Umbilical cord (tissue), 2 donors: ENCODE data around the gene KANK4. TPM values are rescaled to one million over a fixed set of nuclear protein-coding genes. Genes with fewer than 3 reads are reported as not detected.

ENCODE experiments used
- DNase-seq: peaks from one replicate; pipeline ENCODE4 v3.0.0-alpha.2; 2015; ENCODE audit warnings: low spot score
- total RNA-seq: library from RNA; depleted of rRNA; stranded (reverse); fragments of >200 nt; gene quantifications from one replicate; pipeline ENCODE4 v1.2.3, GENCODE V29; 2014; ENCODE audit warnings: low replicate concordance; ENCODE audit not compliant: insufficient read depth

KANK4 gene
- total RNA-seq, 1 donor from 2014 or later = 16.1 TPM

GRCh38 chr1:62212411-62212810 is 106.8 kb downstream of the KANK4 start:
- no peak for DNase-seq

GRCh38 chr1:62210960-62211359 is 108.3 kb downstream of the KANK4 start:
- DNase-seq = no peak

- no peak for DNase-seq
Measured at GRCh38 chr1:62209931-62210595, 109.2 kb downstream of the KANK4 start.

GRCh38 chr1:62208970-62209369 is 110.3 kb downstream of the KANK4 start:
- no peak for DNase-seq

GRCh38 chr1:62208087-62208486 is 111.1 kb downstream of the KANK4 start:
- DNase-seq = no peak

GRCh38 chr1:62207187-62207586 is 112.0 kb downstream of the KANK4 start:
- no peak for DNase-seq

- DNase-seq = peak; percentile 63
Measured at GRCh38 chr1:62198781-62199125, 120.5 kb downstream of the KANK4 start.

GRCh38 chr1:62198069-62198780 is 121.0 kb downstream of the KANK4 start:
- no peak for DNase-seq

- DNase-seq = no peak
Measured at GRCh38 chr1:62196086-62196690, 123.0 kb downstream of the KANK4 start.

GRCh38 chr1:62194651-62195544 is 124.3 kb downstream of the KANK4 start, which contains the start of gene L1TD1:
Gene L1TD1, plus strand, starts transcription at chr1:62194849. Its CDS starts 11,780 bp downstream, at chr1:62206629.
- DNase-seq = peak; percentile 31

GRCh38 chr1:62188111-62188510 is 131.1 kb downstream of the KANK4 start:
- DNase-seq = no peak

GRCh38 chr1:62187548-62187947 is 131.7 kb downstream of the KANK4 start:
- no peak for DNase-seq

Other genes starting within 250 kb of the KANK4 start
- 4.6 TPM for gene L1TD1, start 124.6 kb downstream of the KANK4 start, total RNA-seq
- gene USP1, start 117.6 kb upstream of the KANK4 start, total RNA-seq = 38.3 TPM